Measurements from ENCODE around the gene RBMS3. TPM values are rescaled to one million over a fixed set of nuclear protein-coding genes. Genes with fewer than 3 reads are reported as not detected.

RBMS3 gene
- total RNA-seq, 1 experiment from 2014 or later, result 0.42 TPM

GRCh38 chr3:29314727-29315088 is 33.8 kb downstream of the RBMS3 start:
- ATAC-seq (no peak), DNase-seq (ENCODE audit: low read depth, low spot score) (no peak)
- ChIA-PET RAD21 (ENCODE audit: low non-redundant PET in 1 of 2, low total read pairs in 2 of 2, uncharacterized antibody in 2 of 2, unreplicated experiment in 2 of 2) (no interaction called here), CTCF (no interaction called here), POLR2A (no interaction called here)
- no TSS peak for BruUV-seq (replicated peaks)
- Histone ChIP-seq H3K27me3 (ENCODE audit: insufficient read depth, low read length) (no peaks in the 10 kb centered on the region; the same call in 1 of the 2 replicates), H3K4me1 (ENCODE audit: control insufficient read depth in 1 of 2, insufficient read depth in 2 of 2, low read length in 2 of 2) (no peaks in the 10 kb centered on the region), H2AFZ (ENCODE audit: low read depth, low read length, poor library complexity, severe bottlenecking) (no peak overlapping the region), H3K4me3 (replicated peaks in 1 of 2; ENCODE audit: low read depth in 1 of 2, low read length in 2 of 2) (no peak overlapping the region), H3K9ac (ENCODE audit: low read length) (no peak overlapping the region), H3K9me3 (ENCODE audit: control insufficient read depth in 1 of 2, insufficient read depth in 1 of 2, low read depth in 1 of 2, low read length in 2 of 2) (no peaks in the 10 kb centered on the region), H4K20me1 (ENCODE audit: insufficient read depth) (no peaks in the 10 kb centered on the region), H3K4me2 (ENCODE audit: low read length) (no peak overlapping the region), H3K27ac (ENCODE audit: low read depth, low read length) (no peak overlapping the region), H3K9me2 (ENCODE audit: insufficient read depth) (no peaks in the 10 kb centered on the region), H3K36me3 (ENCODE audit: control insufficient read depth in 1 of 2, insufficient read depth in 2 of 2, low read length in 2 of 2) (no peaks in the 10 kb centered on the region), H3K79me2 (ENCODE audit: insufficient read depth, low read length) (no peaks in the 10 kb centered on the region)
- intact Hi-C loops (cut with micrococcal nuclease), result no loop called here
- TF ChIP-seq SP1 (IDR thresholded peaks at IDR 0.05; ENCODE audit: low read depth) (no peak), JUND (IDR thresholded peaks at IDR 0.05) (no peak)
- TF ChIP-seq, protein P1, sequence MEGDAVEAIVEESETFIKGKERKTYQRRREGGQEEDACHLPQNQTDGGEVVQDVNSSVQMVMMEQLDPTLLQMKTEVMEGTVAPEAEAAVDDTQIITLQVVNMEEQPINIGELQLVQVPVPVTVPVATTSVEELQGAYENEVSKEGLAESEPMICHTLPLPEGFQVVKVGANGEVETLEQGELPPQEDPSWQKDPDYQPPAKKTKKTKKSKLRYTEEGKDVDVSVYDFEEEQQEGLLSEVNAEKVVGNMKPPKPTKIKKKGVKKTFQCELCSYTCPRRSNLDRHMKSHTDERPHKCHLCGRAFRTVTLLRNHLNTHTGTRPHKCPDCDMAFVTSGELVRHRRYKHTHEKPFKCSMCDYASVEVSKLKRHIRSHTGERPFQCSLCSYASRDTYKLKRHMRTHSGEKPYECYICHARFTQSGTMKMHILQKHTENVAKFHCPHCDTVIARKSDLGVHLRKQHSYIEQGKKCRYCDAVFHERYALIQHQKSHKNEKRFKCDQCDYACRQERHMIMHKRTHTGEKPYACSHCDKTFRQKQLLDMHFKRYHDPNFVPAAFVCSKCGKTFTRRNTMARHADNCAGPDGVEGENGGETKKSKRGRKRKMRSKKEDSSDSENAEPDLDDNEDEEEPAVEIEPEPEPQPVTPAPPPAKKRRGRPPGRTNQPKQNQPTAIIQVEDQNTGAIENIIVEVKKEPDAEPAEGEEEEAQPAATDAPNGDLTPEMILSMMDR (IDR thresholded peaks at IDR 0.05 in 2 of 3, conservative IDR thresholded peaks at IDR 0.05 in 1 of 3; ENCODE audit: borderline replicate concordance in 1 of 3, insufficient read depth in 1 of 3, low read depth in 2 of 3, low read length in 2 of 3), result no peak

DNA sequence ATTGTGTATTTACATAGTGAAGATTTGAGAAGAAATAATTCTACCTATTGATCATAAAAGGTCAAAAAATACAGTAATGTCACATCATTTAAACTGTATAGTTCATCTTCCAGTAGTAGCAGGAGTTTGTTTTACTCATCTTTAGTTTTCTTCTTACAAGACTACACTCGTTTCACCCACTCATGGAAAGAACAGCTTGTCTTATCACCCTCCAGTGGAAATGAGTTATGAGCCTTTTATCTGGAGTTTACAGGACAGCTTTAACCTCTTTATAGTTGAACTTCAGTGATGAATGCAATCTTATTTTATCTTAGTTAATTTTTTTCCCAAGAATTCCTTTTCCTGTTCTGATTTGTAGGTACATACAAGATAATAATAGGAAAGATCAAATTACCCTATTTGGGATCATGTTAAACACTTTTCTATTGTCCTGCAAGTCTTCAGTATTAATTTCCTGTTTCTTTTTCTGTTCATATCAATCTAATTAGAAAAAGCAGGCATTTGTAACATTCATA is 36.8 kb downstream of the RBMS3 start:
- Histone ChIP-seq H3K27ac (ENCODE audit: low read depth, low read length) (no peak overlapping the region), H3K4me1 (ENCODE audit: control insufficient read depth in 1 of 2, insufficient read depth in 2 of 2, low read length in 2 of 2) (no peaks in the 10 kb centered on the region), H3K36me3 (ENCODE audit: control insufficient read depth in 1 of 2, insufficient read depth in 2 of 2, low read length in 2 of 2) (no peaks in the 10 kb centered on the region), H3K79me2 (ENCODE audit: insufficient read depth, low read length) (no peaks in the 10 kb centered on the region), H3K9ac (ENCODE audit: low read length) (no peak overlapping the region), H3K9me3 (ENCODE audit: control insufficient read depth in 1 of 2, insufficient read depth in 1 of 2, low read depth in 1 of 2, low read length in 2 of 2) (no peaks in the 10 kb centered on the region), H3K27me3 (ENCODE audit: insufficient read depth, low read length) (no peaks in the 10 kb centered on the region; the same call in 1 of the 2 replicates), H2AFZ (ENCODE audit: low read depth, low read length, poor library complexity, severe bottlenecking) (no peak overlapping the region), H3K9me2 (ENCODE audit: insufficient read depth) (no peaks in the 10 kb centered on the region), H3K4me2 (ENCODE audit: low read length) (no peak overlapping the region), H3K4me3 (replicated peaks in 1 of 2; ENCODE audit: low read depth in 1 of 2, low read length in 2 of 2) (no peak overlapping the region), H4K20me1 (ENCODE audit: insufficient read depth) (no peaks in the 10 kb centered on the region)
- ATAC-seq (no peak), DNase-seq (ENCODE audit: low read depth, low spot score) (no peak)
- BruUV-seq (replicated peaks), result no TSS peak
- ChIA-PET CTCF (no interaction called here), POLR2A (no interaction called here), RAD21 (ENCODE audit: low non-redundant PET in 1 of 2, low total read pairs in 2 of 2, uncharacterized antibody in 2 of 2, unreplicated experiment in 2 of 2) (no interaction called here)
- TF ChIP-seq ELF1 (IDR thresholded peaks at IDR 0.05; ENCODE audit: borderline replicate concordance, low read depth) (no peak), EZH2 (IDR thresholded peaks at IDR 0.05) (no peak), EGR1 (IDR thresholded peaks at IDR 0.05; ENCODE audit: low read depth) (no peak), RAD21 (IDR thresholded peaks at IDR 0.05; ENCODE audit: low read depth) (no peak), SIN3A (IDR thresholded peaks at IDR 0.05; ENCODE audit: low read depth) (no peak)
- TF ChIP-seq, protein P2, sequence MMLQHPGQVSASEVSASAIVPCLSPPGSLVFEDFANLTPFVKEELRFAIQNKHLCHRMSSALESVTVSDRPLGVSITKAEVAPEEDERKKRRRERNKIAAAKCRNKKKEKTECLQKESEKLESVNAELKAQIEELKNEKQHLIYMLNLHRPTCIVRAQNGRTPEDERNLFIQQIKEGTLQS (IDR thresholded peaks at IDR 0.05), result no peak
- TF ChIP-seq, protein P3, sequence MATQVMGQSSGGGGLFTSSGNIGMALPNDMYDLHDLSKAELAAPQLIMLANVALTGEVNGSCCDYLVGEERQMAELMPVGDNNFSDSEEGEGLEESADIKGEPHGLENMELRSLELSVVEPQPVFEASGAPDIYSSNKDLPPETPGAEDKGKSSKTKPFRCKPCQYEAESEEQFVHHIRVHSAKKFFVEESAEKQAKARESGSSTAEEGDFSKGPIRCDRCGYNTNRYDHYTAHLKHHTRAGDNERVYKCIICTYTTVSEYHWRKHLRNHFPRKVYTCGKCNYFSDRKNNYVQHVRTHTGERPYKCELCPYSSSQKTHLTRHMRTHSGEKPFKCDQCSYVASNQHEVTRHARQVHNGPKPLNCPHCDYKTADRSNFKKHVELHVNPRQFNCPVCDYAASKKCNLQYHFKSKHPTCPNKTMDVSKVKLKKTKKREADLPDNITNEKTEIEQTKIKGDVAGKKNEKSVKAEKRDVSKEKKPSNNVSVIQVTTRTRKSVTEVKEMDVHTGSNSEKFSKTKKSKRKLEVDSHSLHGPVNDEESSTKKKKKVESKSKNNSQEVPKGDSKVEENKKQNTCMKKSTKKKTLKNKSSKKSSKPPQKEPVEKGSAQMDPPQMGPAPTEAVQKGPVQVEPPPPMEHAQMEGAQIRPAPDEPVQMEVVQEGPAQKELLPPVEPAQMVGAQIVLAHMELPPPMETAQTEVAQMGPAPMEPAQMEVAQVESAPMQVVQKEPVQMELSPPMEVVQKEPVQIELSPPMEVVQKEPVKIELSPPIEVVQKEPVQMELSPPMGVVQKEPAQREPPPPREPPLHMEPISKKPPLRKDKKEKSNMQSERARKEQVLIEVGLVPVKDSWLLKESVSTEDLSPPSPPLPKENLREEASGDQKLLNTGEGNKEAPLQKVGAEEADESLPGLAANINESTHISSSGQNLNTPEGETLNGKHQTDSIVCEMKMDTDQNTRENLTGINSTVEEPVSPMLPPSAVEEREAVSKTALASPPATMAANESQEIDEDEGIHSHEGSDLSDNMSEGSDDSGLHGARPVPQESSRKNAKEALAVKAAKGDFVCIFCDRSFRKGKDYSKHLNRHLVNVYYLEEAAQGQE (IDR thresholded peaks at IDR 0.05; ENCODE audit: low read depth), result no peak
- intact Hi-C loops (cut with micrococcal nuclease), result no loop called here

Measured in HCT116 (cell line).